WTC11 (cell line): ENCODE data around the gene UNC13D. TPM values are rescaled to one million over a fixed set of nuclear protein-coding genes. Genes with fewer than 3 reads are reported as not detected.
A peak's percentile ranks its signal among the peaks of the same experiment; 100 is the strongest.

Experiments used
- ATAC-seq: fragments of 200-7000 bp; cut with Tn5 transposase; 2 replicates; pipeline ENCODE4 v1.10.0; 2021; ENCODE audit warnings: mild to moderate bottlenecking, moderate library complexity
- CTCF ChIA-PET: fragments of 300-600 bp; sonication (Branson Sonifier 250); formaldehyde crosslinking; loops from one replicate; lab custom pipeline; 2021; ENCODE audit warnings: antibody characterized with exemption; lab: Charles Lee
- POLR2A ChIA-PET: fragments of 350-600 bp; sonication (Branson Sonifier 250); formaldehyde crosslinking; loops from one replicate; lab custom pipeline; 2021; ENCODE audit warnings: antibody characterized with exemption; lab: Charles Lee
- DNase-seq: peaks from one replicate; pipeline ENCODE4 v3.0.0; 2021; ENCODE audit warnings: low spot score
- H3K27ac Mint-ChIP-seq: 2 replicates; pipeline ENCODE4 v1.8.0; 2021; ENCODE audit warnings: mixed read lengths
- H3K27me3 Mint-ChIP-seq: 2 replicates; pipeline ENCODE4 v1.8.0; 2021; ENCODE audit warnings: low read depth, mild to moderate bottlenecking, moderate library complexity, mixed read lengths
- H3K36me3 Mint-ChIP-seq: 2 replicates; pipeline ENCODE4 v1.8.0; 2021; ENCODE audit warnings: mixed read lengths
- H3K4me1 Mint-ChIP-seq: 2 replicates; pipeline ENCODE4 v1.8.0; 2022; ENCODE audit warnings: mixed read lengths
- H3K4me3 Mint-ChIP-seq: 2 replicates; pipeline ENCODE4 v1.8.0; 2021; ENCODE audit warnings: mild to moderate bottlenecking, moderate library complexity, mixed read lengths
- H3K9me3 Mint-ChIP-seq: 2 replicates; pipeline ENCODE4 v1.8.0; 2021; ENCODE audit warnings: mixed read lengths
- AR ChIP-seq: fragments of 250-450 bp; sonication (Bioruptor Pico); IDR thresholded peaks from 2 replicates; pipeline ENCODE4 v1.9.0; 2021; ENCODE audit warnings: mild to moderate bottlenecking
- ATF1 ChIP-seq: sonication (generic); formaldehyde crosslinking; IDR thresholded peaks from 2 replicates; pipeline ENCODE4 v1.8.1; 2023; ENCODE audit warnings: mild to moderate bottlenecking, moderate library complexity, missing genetic modification reagents
- ATF3 ChIP-seq: sonication (generic); formaldehyde crosslinking; conservative IDR thresholded peaks from 2 replicates; pipeline ENCODE4 v1.8.1; 2022; ENCODE audit warnings: mild to moderate bottlenecking, missing genetic modification reagents
- CREB1 ChIP-seq: sonication (generic); formaldehyde crosslinking; IDR thresholded peaks from 2 replicates; pipeline ENCODE4 v1.8.0; 2023; ENCODE audit warnings: mild to moderate bottlenecking, missing genetic modification reagents
- CREM ChIP-seq: sonication (generic); formaldehyde crosslinking; IDR thresholded peaks from 2 replicates; pipeline ENCODE4 v1.8.1; 2022; ENCODE audit warnings: mild to moderate bottlenecking, missing genetic modification reagents, moderate library complexity
- E2F4 ChIP-seq: sonication (generic); formaldehyde crosslinking; IDR thresholded peaks from 2 replicates; pipeline ENCODE4 v1.8.1; 2022; ENCODE audit warnings: low read depth, mild to moderate bottlenecking, moderate library complexity, missing genetic modification reagents, borderline replicate concordance
- ERG ChIP-seq: fragments of 250-450 bp; sonication (Bioruptor Pico); IDR thresholded peaks from 2 replicates; pipeline ENCODE4 v1.8.0; 2021; ENCODE audit warnings: mild to moderate bottlenecking
- ETV6 ChIP-seq: sonication (generic); formaldehyde crosslinking; IDR thresholded peaks from 2 replicates; pipeline ENCODE4 v1.8.1; 2022; ENCODE audit warnings: mild to moderate bottlenecking, missing genetic modification reagents
- JUN ChIP-seq: sonication (generic); formaldehyde crosslinking; IDR thresholded peaks from 2 replicates; pipeline ENCODE4 v1.8.0; 2023; ENCODE audit warnings: mild to moderate bottlenecking, missing genetic modification reagents
- MXD4 ChIP-seq: fragments of 250-450 bp; sonication (Bioruptor Pico); IDR thresholded peaks from 2 replicates; pipeline ENCODE4 v1.8.0; 2021; ENCODE audit warnings: mild to moderate bottlenecking, moderate library complexity, borderline replicate concordance
- MYBL2 ChIP-seq: sonication (generic); formaldehyde crosslinking; IDR thresholded peaks from 2 replicates; pipeline ENCODE4 v1.8.1; 2023; ENCODE audit warnings: mild to moderate bottlenecking, moderate library complexity, missing genetic modification reagents
- NFE2L1 ChIP-seq: sonication (generic); formaldehyde crosslinking; IDR thresholded peaks from 2 replicates; pipeline ENCODE4 v1.8.1; 2023; ENCODE audit warnings: missing genetic modification reagents
- NR1H2 ChIP-seq: sonication (generic); formaldehyde crosslinking; IDR thresholded peaks from 2 replicates; pipeline ENCODE4 v1.9.0; 2021; ENCODE audit warnings: mild to moderate bottlenecking, moderate library complexity, missing genetic modification reagents
- PRRX2 ChIP-seq: fragments of 250-450 bp; sonication (Bioruptor Pico); IDR thresholded peaks from 2 replicates; pipeline ENCODE4 v1.8.0; 2021; ENCODE audit warnings: mild to moderate bottlenecking
- RORB ChIP-seq: fragments of 250-450 bp; sonication (Bioruptor Pico); IDR thresholded peaks from 2 replicates; pipeline ENCODE4 v1.9.0; 2021; ENCODE audit warnings: mild to moderate bottlenecking
- SMAD3 ChIP-seq: sonication (generic); formaldehyde crosslinking; IDR thresholded peaks from 2 replicates; pipeline ENCODE4 v1.8.0; 2022; ENCODE audit warnings: missing genetic modification reagents, mild to moderate bottlenecking, borderline replicate concordance
- TEAD4 ChIP-seq: sonication (generic); formaldehyde crosslinking; IDR thresholded peaks from 2 replicates; pipeline ENCODE4 v1.8.0; 2022; ENCODE audit warnings: mild to moderate bottlenecking, missing genetic modification reagents
- ZBTB43 ChIP-seq: sonication (generic); formaldehyde crosslinking; IDR thresholded peaks from 2 replicates; pipeline ENCODE4 v1.8.1; 2023; ENCODE audit warnings: mild to moderate bottlenecking, missing genetic modification reagents
- ZNF263 ChIP-seq: sonication (generic); formaldehyde crosslinking; IDR thresholded peaks from 2 replicates; pipeline ENCODE4 v1.8.1; 2022; ENCODE audit warnings: low read depth, mild to moderate bottlenecking, moderate library complexity, missing genetic modification reagents
- total RNA-seq: library from RNA; stranded (reverse); gene quantifications from 3 replicates; pipeline ENCODE4 v1.2.3, GENCODE V29; 2021
- TF ChIP-seq, protein P1 (sequence below): sonication (generic); formaldehyde crosslinking; IDR thresholded peaks from 2 replicates; pipeline ENCODE4 v1.8.1; 2023; ENCODE audit warnings: mild to moderate bottlenecking, missing genetic modification reagents, moderate library complexity
- TF ChIP-seq, protein P2 (sequence below): sonication (generic); formaldehyde crosslinking; IDR thresholded peaks from 2 replicates; pipeline ENCODE4 v1.8.0; 2022; ENCODE audit warnings: mild to moderate bottlenecking, missing genetic modification reagents
- TF ChIP-seq, protein P3 (sequence below): sonication (generic); formaldehyde crosslinking; IDR thresholded peaks from 2 replicates; pipeline ENCODE4 v1.8.1; 2023; ENCODE audit warnings: mild to moderate bottlenecking, missing genetic modification reagents, borderline replicate concordance
- TF ChIP-seq, protein P4 (sequence below): sonication (generic); formaldehyde crosslinking; IDR thresholded peaks from 2 replicates; pipeline ENCODE4 v1.8.1; 2023; ENCODE audit warnings: mild to moderate bottlenecking, missing genetic modification reagents

The UNC13D gene
- total RNA-seq, 1 experiment from 2014 or later: 13.1 TPM

- POLR2A ChIA-PET: interaction anchor here (1.4 kb wide), 1 partner anchor 14 kb away, joined by 3 read pairs; the partner anchor contains the start of gene GALK1
- DNase-seq (peak; percentile 75), ATAC-seq (peak; percentile 2; the same call in 1 of the 2 replicates)
- peaks cover 4% of the 10 kb centered on the region for H3K27me3 Mint-ChIP-seq
- no peaks in the 10 kb centered on the region for H3K9me3 Mint-ChIP-seq
- H3K27ac Mint-ChIP-seq: peak overlapping the region; percentile 97
- peaks cover 44% of the 10 kb centered on the region for H3K4me1 Mint-ChIP-seq
- H3K36me3 Mint-ChIP-seq: peaks cover 28% of the 10 kb centered on the region
- CTCF ChIA-PET: interaction anchor here (1.1 to 3.0 kb wide), 8 partner anchors 14 to 145 kb away, joined by 5 to 39 read pairs (median 13); partner anchors contain the start of genes GALK1, SMIM5 and WBP2
- peak overlapping the region; percentile 94 for H3K4me3 Mint-ChIP-seq
- TF ChIP-seq SMAD3 (CRISPR knock-in tag) (no peak), ZNF263 (no peak), RORB (CRISPR knock-in tag) (0 out of 2 replicates have a peak, but pooled peaks have one; percentile 28), ATF3 (CRISPR knock-in tag) (no peak), CREM (no peak), NR1H2 (no peak), ERG (CRISPR knock-in tag) (peak; percentile 56; the same call in 1 of the 2 replicates), TEAD4 (CRISPR knock-in tag) (no peak), PRRX2 (peak; percentile 69; the same call in 1 of the 2 replicates), ZBTB43 (CRISPR knock-in tag) (no peak), JUN (CRISPR knock-in tag) (no peak), MXD4 (no peak), NFE2L1 (CRISPR knock-in tag) (no peak), AR (CRISPR knock-in tag) (peak; percentile 74; the same call in 1 of the 2 replicates), ATF1 (CRISPR knock-in tag) (no peak), ETV6 (CRISPR knock-in tag) (no peak), E2F4 (CRISPR knock-in tag) (no peak), MYBL2 (CRISPR knock-in tag) (0 out of 2 replicates have a peak, but pooled peaks have one; percentile 9), CREB1 (CRISPR knock-in tag) (no peak)
- TF ChIP-seq, protein P1, sequence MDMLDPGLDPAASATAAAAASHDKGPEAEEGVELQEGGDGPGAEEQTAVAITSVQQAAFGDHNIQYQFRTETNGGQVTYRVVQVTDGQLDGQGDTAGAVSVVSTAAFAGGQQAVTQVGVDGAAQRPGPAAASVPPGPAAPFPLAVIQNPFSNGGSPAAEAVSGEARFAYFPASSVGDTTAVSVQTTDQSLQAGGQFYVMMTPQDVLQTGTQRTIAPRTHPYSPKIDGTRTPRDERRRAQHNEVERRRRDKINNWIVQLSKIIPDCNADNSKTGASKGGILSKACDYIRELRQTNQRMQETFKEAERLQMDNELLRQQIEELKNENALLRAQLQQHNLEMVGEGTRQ (CRISPR knock-in tag): no peak
- TF ChIP-seq, protein P2, sequence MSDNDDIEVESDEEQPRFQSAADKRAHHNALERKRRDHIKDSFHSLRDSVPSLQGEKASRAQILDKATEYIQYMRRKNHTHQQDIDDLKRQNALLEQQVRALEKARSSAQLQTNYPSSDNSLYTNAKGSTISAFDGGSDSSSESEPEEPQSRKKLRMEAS (CRISPR knock-in tag): 0 out of 2 replicates have a peak, but pooled peaks have one; percentile 34
- TF ChIP-seq, protein P3, sequence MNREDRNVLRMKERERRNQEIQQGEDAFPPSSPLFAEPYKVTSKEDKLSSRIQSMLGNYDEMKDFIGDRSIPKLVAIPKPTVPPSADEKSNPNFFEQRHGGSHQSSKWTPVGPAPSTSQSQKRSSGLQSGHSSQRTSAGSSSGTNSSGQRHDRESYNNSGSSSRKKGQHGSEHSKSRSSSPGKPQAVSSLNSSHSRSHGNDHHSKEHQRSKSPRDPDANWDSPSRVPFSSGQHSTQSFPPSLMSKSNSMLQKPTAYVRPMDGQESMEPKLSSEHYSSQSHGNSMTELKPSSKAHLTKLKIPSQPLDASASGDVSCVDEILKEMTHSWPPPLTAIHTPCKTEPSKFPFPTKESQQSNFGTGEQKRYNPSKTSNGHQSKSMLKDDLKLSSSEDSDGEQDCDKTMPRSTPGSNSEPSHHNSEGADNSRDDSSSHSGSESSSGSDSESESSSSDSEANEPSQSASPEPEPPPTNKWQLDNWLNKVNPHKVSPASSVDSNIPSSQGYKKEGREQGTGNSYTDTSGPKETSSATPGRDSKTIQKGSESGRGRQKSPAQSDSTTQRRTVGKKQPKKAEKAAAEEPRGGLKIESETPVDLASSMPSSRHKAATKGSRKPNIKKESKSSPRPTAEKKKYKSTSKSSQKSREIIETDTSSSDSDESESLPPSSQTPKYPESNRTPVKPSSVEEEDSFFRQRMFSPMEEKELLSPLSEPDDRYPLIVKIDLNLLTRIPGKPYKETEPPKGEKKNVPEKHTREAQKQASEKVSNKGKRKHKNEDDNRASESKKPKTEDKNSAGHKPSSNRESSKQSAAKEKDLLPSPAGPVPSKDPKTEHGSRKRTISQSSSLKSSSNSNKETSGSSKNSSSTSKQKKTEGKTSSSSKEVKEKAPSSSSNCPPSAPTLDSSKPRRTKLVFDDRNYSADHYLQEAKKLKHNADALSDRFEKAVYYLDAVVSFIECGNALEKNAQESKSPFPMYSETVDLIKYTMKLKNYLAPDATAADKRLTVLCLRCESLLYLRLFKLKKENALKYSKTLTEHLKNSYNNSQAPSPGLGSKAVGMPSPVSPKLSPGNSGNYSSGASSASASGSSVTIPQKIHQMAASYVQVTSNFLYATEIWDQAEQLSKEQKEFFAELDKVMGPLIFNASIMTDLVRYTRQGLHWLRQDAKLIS: no peak
- TF ChIP-seq, protein P4, sequence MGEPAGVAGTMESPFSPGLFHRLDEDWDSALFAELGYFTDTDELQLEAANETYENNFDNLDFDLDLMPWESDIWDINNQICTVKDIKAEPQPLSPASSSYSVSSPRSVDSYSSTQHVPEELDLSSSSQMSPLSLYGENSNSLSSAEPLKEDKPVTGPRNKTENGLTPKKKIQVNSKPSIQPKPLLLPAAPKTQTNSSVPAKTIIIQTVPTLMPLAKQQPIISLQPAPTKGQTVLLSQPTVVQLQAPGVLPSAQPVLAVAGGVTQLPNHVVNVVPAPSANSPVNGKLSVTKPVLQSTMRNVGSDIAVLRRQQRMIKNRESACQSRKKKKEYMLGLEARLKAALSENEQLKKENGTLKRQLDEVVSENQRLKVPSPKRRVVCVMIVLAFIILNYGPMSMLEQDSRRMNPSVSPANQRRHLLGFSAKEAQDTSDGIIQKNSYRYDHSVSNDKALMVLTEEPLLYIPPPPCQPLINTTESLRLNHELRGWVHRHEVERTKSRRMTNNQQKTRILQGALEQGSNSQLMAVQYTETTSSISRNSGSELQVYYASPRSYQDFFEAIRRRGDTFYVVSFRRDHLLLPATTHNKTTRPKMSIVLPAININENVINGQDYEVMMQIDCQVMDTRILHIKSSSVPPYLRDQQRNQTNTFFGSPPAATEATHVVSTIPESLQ (CRISPR knock-in tag): no peak
Measured at GRCh38 chr17:75778861-75779249, 65.3 kb downstream of the UNC13D start.
